Measurements from ENCODE around the gene NCKAP5. TPM values are rescaled to one million over a fixed set of nuclear protein-coding genes. Genes with fewer than 3 reads are reported as not detected.

NCKAP5 gene
- total RNA-seq, 1 donor from 2014 or later = 2.7 TPM

- Histone ChIP-seq H2AFZ (ENCODE audit: low read depth, low read length) (no peak overlapping the region), H3K4me2 (ENCODE audit: low read length) (no peak overlapping the region), H3K27me3 (ENCODE audit: insufficient read depth, low read length) (no peaks in the 10 kb centered on the region), H3K79me2 (ENCODE audit: insufficient read depth, low read length) (no peaks in the 10 kb centered on the region), H3K9me3 (ENCODE audit: insufficient read depth, low read depth, low read length) (no peaks in the 10 kb centered on the region), H3K9ac (ENCODE audit: low read length) (no peak overlapping the region), H3K36me3 (ENCODE audit: insufficient read depth, low read length) (no peaks in the 10 kb centered on the region), H3K27ac (ENCODE audit: low read depth, low read length) (no peak overlapping the region), H3K4me1 (ENCODE audit: insufficient read depth, low read length) (no peaks in the 10 kb centered on the region), H3K4me3 (ENCODE audit: insufficient read depth, low read depth, low read length) (no peak overlapping the region), H4K20me1 (ENCODE audit: insufficient read depth, low read length) (no peaks in the 10 kb centered on the region)
- Mint-ChIP-seq H3K27me3 (ENCODE audit: low read depth, unreplicated experiment) (no peaks in the 10 kb centered on the region), H3K4me1 (ENCODE audit: low read depth, unreplicated experiment) (no peaks in the 10 kb centered on the region), H3K36me3 (ENCODE audit: low read depth, unreplicated experiment) (peaks cover 1% of the 10 kb centered on the region), H3K4me3 (ENCODE audit: unreplicated experiment) (no peak overlapping the region), H3K9me3 (ENCODE audit: unreplicated experiment) (peaks cover 8% of the 10 kb centered on the region), H3K27ac (ENCODE audit: unreplicated experiment) (no peak overlapping the region)
- TF ChIP-seq, protein P1, sequence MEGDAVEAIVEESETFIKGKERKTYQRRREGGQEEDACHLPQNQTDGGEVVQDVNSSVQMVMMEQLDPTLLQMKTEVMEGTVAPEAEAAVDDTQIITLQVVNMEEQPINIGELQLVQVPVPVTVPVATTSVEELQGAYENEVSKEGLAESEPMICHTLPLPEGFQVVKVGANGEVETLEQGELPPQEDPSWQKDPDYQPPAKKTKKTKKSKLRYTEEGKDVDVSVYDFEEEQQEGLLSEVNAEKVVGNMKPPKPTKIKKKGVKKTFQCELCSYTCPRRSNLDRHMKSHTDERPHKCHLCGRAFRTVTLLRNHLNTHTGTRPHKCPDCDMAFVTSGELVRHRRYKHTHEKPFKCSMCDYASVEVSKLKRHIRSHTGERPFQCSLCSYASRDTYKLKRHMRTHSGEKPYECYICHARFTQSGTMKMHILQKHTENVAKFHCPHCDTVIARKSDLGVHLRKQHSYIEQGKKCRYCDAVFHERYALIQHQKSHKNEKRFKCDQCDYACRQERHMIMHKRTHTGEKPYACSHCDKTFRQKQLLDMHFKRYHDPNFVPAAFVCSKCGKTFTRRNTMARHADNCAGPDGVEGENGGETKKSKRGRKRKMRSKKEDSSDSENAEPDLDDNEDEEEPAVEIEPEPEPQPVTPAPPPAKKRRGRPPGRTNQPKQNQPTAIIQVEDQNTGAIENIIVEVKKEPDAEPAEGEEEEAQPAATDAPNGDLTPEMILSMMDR (IDR thresholded peaks at IDR 0.05; ENCODE audit: insufficient read depth, low read depth, low read length) = no peak
- TF ChIP-seq EZH2 (IDR thresholded peaks at IDR 0.05; ENCODE audit: insufficient read depth, low read length) = no peak
- DNase-seq (ENCODE audit: low read depth) (no peak), FAIRE-seq (no peak)
Measured at GRCh38 chr2:133152801-133153200, 415.5 kb downstream of the NCKAP5 start.

GRCh38 chr2:133148187-133148586, 420.1 kb downstream of the NCKAP5 start:
- no peaks in the 10 kb centered on the region for H3K4me1 ChIP-seq (ENCODE audit: insufficient read depth, low read length)
- H3K27me3 ChIP-seq (ENCODE audit: insufficient read depth, low read length) = no peaks in the 10 kb centered on the region
- peaks cover 3% of the 10 kb centered on the region for H3K4me1 Mint-ChIP-seq (ENCODE audit: low read depth, unreplicated experiment)
- H3K27me3 Mint-ChIP-seq (ENCODE audit: low read depth, unreplicated experiment) = no peaks in the 10 kb centered on the region
- H3K79me2 ChIP-seq (ENCODE audit: insufficient read depth, low read length) = no peaks in the 10 kb centered on the region
- no peaks in the 10 kb centered on the region for H3K9me3 ChIP-seq (ENCODE audit: insufficient read depth, low read depth, low read length)
- H4K20me1 ChIP-seq (ENCODE audit: insufficient read depth, low read length) = no peaks in the 10 kb centered on the region
- H3K4me2 ChIP-seq (ENCODE audit: low read length) = no peak overlapping the region
- TF ChIP-seq, protein P1 (IDR thresholded peaks at IDR 0.05; ENCODE audit: insufficient read depth, low read depth, low read length) = no peak
- TF ChIP-seq EZH2 (IDR thresholded peaks at IDR 0.05; ENCODE audit: insufficient read depth, low read length) = no peak
- H3K36me3 ChIP-seq (ENCODE audit: insufficient read depth, low read length) = no peaks in the 10 kb centered on the region
- DNase-seq (ENCODE audit: low read depth) (no peak), FAIRE-seq (no peak)
- peaks cover 1% of the 10 kb centered on the region for H3K36me3 Mint-ChIP-seq (ENCODE audit: low read depth, unreplicated experiment)
- no peaks in the 10 kb centered on the region for H3K9me3 Mint-ChIP-seq (ENCODE audit: unreplicated experiment)
- no peak overlapping the region for H3K27ac Mint-ChIP-seq (ENCODE audit: unreplicated experiment)
- no peak overlapping the region for H3K27ac ChIP-seq (ENCODE audit: low read depth, low read length)
- H3K9ac ChIP-seq (ENCODE audit: low read length) = no peak overlapping the region
- no peak overlapping the region for H3K4me3 Mint-ChIP-seq (ENCODE audit: unreplicated experiment)
- H3K4me3 ChIP-seq (ENCODE audit: insufficient read depth, low read depth, low read length) = no peak overlapping the region
- H2AFZ ChIP-seq (ENCODE audit: low read depth, low read length) = no peak overlapping the region

DNA sequence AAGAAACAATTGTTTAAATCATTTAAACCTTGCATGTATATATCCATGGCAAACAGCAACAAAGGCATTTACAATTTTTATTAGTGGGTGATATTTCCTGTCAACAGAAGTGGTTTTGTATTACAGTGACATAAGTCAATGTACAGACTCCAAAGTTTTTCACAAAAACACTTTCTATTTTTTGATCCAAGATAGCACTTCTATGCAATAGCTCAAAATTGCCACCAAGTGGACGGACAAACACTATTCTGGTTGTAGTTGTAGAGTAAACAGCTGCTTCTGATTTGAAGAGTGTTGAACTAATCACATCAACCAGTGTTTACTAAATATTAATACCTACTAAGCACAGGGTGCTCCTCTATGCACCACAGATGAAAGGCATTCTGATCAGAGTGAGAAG, 421.4 kb downstream of the NCKAP5 start:
- H3K9me3 ChIP-seq (ENCODE audit: insufficient read depth, low read depth, low read length) = no peaks in the 10 kb centered on the region
- Mint-ChIP-seq H3K9me3 (ENCODE audit: unreplicated experiment) (no peaks in the 10 kb centered on the region), H3K36me3 (ENCODE audit: low read depth, unreplicated experiment) (peaks cover 1% of the 10 kb centered on the region), H3K27ac (ENCODE audit: unreplicated experiment) (no peak overlapping the region), H3K4me1 (ENCODE audit: low read depth, unreplicated experiment) (peaks cover 3% of the 10 kb centered on the region), H3K27me3 (ENCODE audit: low read depth, unreplicated experiment) (no peaks in the 10 kb centered on the region), H3K4me3 (ENCODE audit: unreplicated experiment) (no peak overlapping the region)
- no peaks in the 10 kb centered on the region for H4K20me1 ChIP-seq (ENCODE audit: insufficient read depth, low read length)
- no peaks in the 10 kb centered on the region for H3K79me2 ChIP-seq (ENCODE audit: insufficient read depth, low read length)
- H3K27ac ChIP-seq (ENCODE audit: low read depth, low read length) = no peak overlapping the region
- H2AFZ ChIP-seq (ENCODE audit: low read depth, low read length) = no peak overlapping the region
- TF ChIP-seq, protein P1 (IDR thresholded peaks at IDR 0.05; ENCODE audit: insufficient read depth, low read depth, low read length) = no peak
- no peak for TF ChIP-seq EZH2 (IDR thresholded peaks at IDR 0.05; ENCODE audit: insufficient read depth, low read length)
- no peak overlapping the region for H3K4me2 ChIP-seq (ENCODE audit: low read length)
- no peaks in the 10 kb centered on the region for H3K27me3 ChIP-seq (ENCODE audit: insufficient read depth, low read length)
- H3K36me3 ChIP-seq (ENCODE audit: insufficient read depth, low read length) = no peaks in the 10 kb centered on the region
- no peak for FAIRE-seq
- no peak for DNase-seq (ENCODE audit: low read depth)
- H3K9ac ChIP-seq (ENCODE audit: low read length) = no peak overlapping the region
- H3K4me1 ChIP-seq (ENCODE audit: insufficient read depth, low read length) = no peaks in the 10 kb centered on the region
- no peak overlapping the region for H3K4me3 ChIP-seq (ENCODE audit: insufficient read depth, low read depth, low read length)
